Kidney tubule cell (primary cell): ENCODE measurements around the gene CCDC116.
"Not testable (repeated sequence)": the region's sequence is repeated elsewhere in the genome, so short reads cannot be mapped to it uniquely, and the experiment has no call there.

ENCODE experiments used
- DNase-seq: peaks from one replicate; pipeline ENCODE4 v3.0.0-alpha.2; 2018; ENCODE audit warnings: low spot score

Gene CCDC116, protein sequence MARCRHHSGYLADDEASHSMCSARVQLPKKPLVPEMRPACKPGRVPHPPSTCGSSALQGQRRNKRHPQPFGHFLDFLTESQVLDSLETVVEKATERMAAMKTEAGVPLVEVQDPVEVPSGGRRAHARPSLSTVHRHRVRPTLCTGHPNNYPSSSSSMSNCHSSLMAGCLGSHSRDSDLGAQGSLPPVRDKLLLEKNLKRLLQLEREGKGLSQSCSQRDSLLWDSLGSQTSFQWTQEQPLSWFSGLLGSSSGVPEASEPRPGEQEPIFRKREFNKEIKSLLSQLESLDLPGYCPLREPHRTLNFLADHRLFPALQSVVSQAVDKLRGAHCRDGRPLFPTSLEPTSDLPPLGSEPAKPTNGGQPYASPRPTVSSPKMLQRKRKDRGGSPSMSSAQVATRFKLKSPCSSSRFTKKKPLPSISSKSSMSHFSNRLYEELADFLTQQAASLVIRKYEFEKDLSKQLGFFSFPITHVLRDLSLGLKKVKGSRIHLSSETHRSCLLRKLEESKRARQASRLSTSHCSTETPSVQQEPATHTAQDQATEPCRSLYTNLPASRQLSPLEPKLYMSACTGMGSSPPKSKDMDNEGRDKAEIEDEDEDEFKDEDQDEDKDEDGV

GRCh38 chr22:21632237-21632895 is at the start of gene CCDC116:
CCDC116 (plus strand) TSS chr22:21632760; CDS start chr22:21633182, 422 bp downstream.
- no peak for DNase-seq

- no peak for DNase-seq
Measured at GRCh38 chr22:21582801-21583740, 49.5 kb upstream of the CCDC116 start.

DNA sequence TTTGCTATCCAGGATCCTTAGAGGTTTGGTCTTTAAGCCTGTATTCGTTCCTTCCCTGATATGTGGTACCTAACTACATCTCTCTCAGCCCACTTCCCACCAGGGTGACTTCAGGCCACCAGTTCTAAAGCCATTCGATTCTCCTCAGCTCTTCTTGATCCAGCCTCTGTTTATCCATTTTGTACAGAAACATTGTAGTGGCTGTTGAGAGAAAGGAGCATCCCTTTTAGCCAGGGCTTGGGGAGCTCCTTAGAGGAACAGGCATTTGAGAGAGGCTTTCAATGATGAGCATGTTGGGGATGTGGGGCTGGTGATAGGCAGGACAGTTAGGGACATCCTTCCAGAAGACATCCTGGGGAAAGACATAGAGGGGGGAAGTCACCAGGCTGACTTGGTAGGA is 47.2 kb upstream of the CCDC116 start:
- DNase-seq, result no peak

DNA sequence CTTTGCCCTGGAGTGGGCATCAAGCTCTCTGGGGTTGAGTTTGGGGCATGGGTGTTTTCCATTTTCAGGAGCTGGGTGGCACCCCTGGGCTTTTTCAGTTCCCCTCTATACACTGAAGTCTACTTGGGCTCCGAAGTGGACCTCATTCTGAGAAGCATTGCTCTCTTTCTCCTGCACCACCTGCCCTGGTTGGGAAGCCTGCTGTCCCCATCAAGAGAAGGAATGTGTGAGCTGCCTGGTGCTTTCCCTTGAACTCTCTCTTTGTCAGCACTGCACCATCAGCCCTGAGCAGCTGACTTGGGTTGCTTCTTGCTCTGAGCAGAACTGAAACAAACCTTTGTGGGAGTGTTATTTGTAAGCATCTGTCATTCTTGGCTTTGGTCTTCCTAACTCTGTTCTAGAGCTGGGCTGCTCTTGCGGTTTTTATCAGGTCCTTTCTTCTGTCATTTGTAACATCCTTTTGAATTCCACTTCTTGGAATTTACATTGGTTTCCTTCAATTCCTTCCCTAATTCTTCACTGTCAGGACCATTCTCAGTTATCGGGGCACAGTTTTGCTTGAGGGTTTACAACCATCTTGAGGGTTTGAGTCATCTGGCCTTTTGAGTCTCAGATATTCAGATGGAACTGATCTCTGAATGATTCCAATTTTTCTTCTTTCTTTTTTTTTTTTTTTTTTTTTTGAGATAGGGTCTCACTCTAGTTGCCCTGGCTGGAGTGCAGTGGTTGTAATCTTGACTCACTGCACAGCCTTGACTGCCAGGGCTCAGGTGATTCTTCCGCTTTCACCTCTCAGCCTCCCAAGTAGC is 44.6 kb upstream of the CCDC116 start:
- DNase-seq, result no peak

GRCh38 chr22:21589396-21589795 is 43.2 kb upstream of the CCDC116 start:
- no peak for DNase-seq

- DNase-seq, result no peak
Measured at GRCh38 chr22:21590809-21591641, 41.5 kb upstream of the CCDC116 start.

GRCh38 chr22:21591695-21592094 is 40.9 kb upstream of the CCDC116 start:
- DNase-seq, result peak; percentile 45

DNA sequence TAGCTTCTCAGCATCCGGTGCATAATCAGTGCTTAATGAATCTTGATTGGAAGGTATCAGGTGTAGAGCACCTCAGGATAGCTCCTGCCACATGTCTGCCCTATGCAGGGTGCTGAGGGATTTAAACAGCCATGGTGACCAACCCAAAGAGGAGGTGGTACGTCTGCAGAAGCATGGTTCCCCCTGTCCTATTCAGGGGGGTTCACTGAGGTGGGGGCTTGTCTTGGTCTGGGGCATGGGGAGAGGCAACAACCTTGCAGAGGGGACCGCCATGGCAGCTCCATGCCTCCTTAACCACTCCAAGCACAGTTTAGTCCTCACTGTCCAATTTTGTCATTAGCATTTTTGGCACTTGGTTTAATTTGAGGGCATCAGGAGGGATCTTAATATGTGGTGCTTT is 40.1 kb upstream of the CCDC116 start:
- DNase-seq, result no peak

DNA sequence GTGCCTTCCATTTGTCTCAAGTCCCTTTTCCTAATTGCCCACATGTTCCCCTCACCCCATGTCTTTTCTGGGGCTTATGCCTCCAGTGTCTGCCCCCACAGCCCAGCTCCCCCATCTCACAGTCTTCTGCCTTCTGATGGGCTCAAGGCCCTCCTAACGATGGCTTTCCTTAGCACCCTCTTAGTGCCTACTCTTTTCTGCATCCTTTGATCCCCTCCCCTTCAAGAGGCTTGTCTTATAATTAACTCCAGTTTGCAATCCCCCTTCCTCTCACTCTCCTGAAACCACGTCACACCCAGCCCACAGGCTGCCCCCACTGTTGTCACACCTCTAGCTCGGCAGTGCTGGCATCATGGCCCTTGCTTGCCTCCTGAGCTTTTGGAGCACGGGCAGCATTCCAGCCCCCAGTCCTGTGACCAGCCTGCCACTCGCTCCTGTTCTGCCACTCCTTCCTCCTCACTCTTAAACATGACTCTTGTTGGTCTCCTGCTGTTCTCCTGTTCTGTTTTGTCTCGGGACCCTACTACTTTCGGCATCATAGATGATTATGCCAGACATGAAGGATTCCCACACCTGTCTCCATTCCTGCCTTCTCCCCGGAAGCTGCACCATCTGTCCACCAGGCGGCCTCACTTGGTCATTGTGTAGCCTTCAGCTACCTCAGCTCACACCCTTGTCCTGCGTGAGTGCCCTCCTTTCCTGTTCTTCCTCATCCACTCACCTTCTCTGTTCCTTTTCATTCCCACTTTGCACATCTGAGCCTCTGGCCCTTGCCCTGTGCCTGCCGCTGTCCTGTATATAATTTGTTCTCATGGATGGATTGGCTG is 38.9 kb upstream of the CCDC116 start:
- no peak for DNase-seq

- no peak for DNase-seq
Measured at GRCh38 chr22:21594865-21595452, 37.6 kb upstream of the CCDC116 start.

DNA sequence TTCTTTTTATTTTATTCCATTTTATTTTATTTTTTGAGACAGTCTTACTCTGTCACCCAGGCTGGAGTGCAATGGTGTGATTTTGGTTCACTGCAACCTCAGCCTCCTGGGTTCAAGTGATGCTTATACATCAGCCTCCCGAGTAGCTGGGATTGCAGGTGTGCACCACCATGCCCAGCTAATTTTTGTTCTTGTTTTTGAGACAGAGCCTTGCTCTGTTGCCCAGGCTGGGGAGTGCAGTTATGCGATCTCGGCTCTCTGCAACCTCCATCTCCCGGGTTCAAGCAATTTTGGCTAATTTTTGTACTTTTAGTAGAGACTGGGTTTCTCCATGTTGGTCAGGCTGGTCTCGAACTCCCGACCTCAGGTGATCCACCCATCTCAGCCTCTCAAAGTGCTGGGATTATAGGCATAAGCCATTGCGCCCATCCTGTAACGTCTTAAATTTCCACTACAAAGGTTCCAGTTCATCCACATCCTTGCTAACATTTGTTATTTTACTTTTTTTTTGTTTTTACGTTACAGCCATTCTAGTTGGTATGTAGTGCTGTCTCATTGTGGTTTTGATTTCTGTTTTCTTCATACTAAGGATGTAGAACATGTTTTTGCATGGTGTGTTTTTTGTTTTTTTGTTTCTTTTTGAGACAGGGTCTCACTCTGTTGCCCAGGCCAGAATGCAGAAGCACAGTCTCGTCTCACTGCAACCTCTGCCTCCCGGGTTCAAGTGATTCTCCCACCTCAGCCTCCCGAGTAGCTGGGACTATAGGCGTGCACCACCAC is 36.0 kb upstream of the CCDC116 start:
- not testable (repeated sequence) for DNase-seq

DNA sequence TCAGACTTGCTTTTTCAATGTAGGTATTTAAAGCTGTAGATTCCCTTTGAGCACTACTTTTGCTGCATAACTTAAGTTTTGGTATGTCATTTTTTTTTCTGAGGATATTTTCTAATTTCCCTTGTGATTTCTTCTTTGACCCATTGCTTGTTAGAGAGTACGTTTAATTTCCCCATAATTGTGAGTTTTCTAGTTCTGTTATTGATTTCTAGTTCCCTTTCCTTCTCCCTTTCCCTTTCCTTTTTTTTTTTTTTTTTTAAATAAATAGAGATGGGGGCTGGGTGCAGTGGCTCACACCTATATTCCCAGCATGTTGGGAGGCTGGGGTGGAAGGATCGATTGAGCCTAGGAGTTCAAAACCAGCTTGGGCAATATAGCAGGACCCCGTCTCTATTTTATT is 34.3 kb upstream of the CCDC116 start:
- no peak for DNase-seq

DNA sequence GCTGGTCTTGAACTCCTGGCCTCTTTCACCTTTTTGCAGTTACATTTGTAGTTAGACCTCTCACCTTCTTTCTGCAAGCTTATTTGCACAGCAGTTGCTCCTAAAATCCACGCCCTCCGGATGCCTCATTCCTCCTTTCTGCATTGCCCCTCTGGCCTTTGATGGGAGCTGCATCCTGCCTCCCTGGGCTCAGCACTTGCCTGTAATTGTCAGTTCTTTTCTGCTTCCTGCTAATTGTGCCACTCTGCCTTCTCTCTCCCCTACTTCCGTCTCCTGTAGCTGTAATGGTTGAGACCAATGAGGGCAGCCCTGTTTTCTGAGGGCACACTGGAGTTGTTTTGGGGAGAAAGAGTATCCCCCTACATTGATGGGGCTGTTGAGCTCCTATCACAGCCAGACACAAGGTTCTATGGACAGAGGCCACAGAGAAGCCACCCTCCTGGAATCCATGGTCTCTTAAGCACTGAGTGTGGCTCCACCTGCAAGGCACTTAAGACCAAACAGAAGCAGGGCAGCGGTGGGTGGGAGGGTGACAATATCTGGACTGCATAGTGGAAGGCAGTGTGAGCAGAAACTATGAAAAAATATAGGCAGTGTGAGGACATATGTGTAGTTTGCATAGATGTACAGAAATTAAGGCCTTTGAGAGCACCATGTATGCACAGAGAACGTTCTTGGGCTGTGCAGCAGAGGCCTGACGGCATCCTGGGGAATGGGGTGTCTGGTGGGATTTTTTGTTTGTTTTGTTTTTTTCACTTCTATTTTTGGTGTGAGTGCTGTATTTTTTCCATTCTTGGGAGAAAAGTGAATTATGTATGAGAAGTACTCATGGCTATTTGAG is 33.3 kb upstream of the CCDC116 start:
- no peak for DNase-seq

DNA sequence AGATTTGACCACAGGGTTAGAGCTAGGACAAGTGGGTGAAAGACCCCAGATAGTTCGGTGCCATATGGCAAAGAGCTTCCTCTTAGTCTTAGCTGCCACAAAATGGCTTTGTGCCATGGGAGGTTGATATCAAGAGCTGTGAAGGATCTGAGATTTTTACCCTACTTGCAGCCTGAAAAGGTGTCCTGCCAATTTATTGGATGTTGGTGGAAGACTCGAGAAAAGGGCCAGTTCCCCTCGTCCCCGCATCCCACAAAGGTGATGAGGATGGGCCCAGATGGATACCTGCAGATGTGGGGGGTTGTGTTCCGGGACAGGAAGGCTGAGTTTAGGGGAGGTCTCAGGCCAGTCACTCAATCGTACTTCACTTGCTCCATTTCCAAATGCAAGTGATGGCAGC is 30.0 kb upstream of the CCDC116 start:
- no peak for DNase-seq

DNA sequence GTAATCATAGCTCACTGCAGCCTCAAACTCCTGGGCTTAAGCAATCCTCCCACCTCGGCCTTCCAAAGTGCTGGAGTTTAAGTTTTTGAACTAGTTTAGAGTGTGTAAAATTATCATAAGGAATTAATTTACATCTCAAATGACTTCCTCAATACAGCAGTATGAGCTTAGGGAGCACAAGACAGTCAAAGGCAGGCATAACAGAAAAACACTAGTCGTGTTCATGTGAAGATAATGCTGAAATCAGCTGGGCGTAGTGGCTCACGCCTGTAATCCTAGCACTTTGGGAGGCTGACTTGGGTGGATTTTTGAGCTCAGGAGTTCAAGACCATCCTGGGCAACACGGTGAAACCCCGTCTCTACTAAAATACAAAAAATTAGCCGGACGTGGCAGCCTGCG is 28.6 kb upstream of the CCDC116 start:
- DNase-seq, result no peak

DNA sequence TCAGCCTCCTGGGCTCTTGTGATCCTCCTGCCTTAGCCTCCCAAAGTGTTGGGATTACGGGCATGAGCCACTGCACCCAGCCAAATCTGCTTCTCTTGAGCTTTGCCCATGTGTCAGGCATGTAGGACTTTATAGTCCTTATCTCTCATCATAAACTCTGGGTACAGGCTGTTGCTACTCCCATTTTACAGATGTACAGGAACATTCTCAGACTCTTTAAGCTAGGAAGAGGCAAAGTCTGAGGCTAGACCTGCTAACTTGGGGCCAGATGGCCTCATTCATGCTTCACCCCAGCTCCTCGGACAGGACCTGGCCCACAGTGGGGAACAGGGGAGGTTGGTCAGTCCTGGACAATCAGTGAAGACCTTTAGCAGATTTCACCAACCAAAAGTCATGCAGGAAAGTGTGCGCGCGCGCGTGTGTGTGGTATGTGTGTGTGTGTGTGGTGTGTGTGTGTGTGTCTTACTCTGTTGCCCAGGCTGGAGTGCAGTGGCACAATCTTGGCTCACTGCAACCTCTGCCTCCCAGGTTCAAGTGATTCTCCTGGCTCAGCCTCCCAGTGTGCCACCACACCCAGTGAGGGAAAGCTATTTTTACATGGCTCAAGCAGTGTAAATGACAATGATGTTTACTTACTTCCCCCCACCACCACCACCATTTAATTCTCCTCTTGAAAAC is 26.5 kb upstream of the CCDC116 start:
- DNase-seq, result no peak

- DNase-seq, result peak; percentile 64
Measured at GRCh38 chr22:21606775-21607174, 25.8 kb upstream of the CCDC116 start.
